ENCODE measurements around the gene LMOD2. TPM values are rescaled to one million over a fixed set of nuclear protein-coding genes. Genes with fewer than 3 reads are reported as not detected.

Gene LMOD2
- total and polyA plus RNA-seq, 3 experiments from 2014 or later, result not detected

- Histone ChIP-seq H3K9me3 (ENCODE audit: low read length) (no peaks in the 10 kb centered on the region), H3K36me3 (ENCODE audit: insufficient read depth, low read length) (peaks cover 24% of the 10 kb centered on the region), H3K4me1 (ENCODE audit: insufficient read depth, low read length) (no peaks in the 10 kb centered on the region), H3K27ac (ENCODE audit: low read depth, low read length) (no peak overlapping the region), H3K27me3 (ENCODE audit: insufficient read depth, low read length, poor library complexity, severe bottlenecking) (no peaks in the 10 kb centered on the region), H3K4me3 (ENCODE audit: low read length) (no peak overlapping the region)
- no peaks in the 10 kb centered on the region for H3K4me1 Mint-ChIP-seq
- ChIA-PET POLR2A (no interaction called here), CTCF (interaction anchor here (1.9 kb wide), 1 partner anchor 9 kb away, joined by 4 read pairs; no protein-coding TSS in a partner anchor)
- no peak for DNase-seq
- H3K27me3 Mint-ChIP-seq, result no peaks in the 10 kb centered on the region
- no peaks in the 10 kb centered on the region for H3K9me3 Mint-ChIP-seq
- no peak overlapping the region for H3K4me3 Mint-ChIP-seq
- H3K36me3 Mint-ChIP-seq, result peaks cover 0 to 73% (median 10%) of the 10 kb centered on the region in 3 donors
- peak overlapping the region in 2 of 8 donors; percentile 29 to 85 for H3K27ac Mint-ChIP-seq
Measured at GRCh38 chr7:123692471-123692877, 36.8 kb downstream of the LMOD2 start.

DNA sequence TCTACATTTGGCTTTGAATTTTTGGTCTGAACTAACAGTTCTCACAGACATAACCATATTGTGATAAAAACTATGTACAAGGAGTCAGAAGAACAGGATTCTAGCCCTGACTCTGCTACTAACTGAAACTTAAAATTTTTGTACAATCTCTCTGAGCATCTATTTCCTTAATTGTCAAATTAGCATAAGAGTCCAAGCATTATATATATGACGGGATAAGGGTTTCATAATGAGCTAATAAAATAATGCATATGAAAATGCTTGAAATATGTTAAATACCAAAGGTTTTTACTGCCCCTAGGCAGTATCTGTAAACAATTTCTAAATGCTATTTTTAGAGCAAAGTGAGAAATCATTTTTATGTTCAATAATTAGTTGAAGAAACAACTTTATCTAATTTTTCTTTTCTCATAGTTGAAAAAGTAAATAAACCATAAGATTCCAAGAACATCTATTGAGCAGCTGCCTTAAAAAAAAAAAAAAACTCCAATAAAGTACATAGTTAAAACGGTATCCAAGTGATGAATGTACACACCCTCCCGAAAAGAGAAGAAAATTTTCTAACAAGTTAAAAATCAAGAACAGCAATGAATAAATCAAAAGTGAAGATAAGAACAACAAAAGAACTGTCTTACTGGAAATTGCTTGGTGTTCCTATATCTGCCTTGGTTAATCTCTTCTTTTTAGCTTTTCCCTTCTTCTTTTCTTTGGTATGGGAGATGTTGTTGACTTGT lies 40.4 kb downstream of the LMOD2 start:
- Mint-ChIP-seq H3K4me3 (peak overlapping the region in 1 of 7 donors; percentile 6), H3K27ac (no peak overlapping the region), H3K36me3 (peaks cover 0 to 67% (median 7%) of the 10 kb centered on the region in 3 donors), H3K4me1 (peaks cover 0 to 2% (median 0%) of the 10 kb centered on the region in 3 donors), H3K27me3 (no peaks in the 10 kb centered on the region), H3K9me3 (no peaks in the 10 kb centered on the region)
- POLR2A ChIA-PET, result no interaction called here
- Histone ChIP-seq H3K27me3 (ENCODE audit: insufficient read depth, low read length, poor library complexity, severe bottlenecking) (no peaks in the 10 kb centered on the region), H3K27ac (ENCODE audit: low read depth, low read length) (no peak overlapping the region), H3K9me3 (ENCODE audit: low read length) (no peaks in the 10 kb centered on the region), H3K4me3 (ENCODE audit: low read length) (no peak overlapping the region), H3K36me3 (ENCODE audit: insufficient read depth, low read length) (peaks cover 9% of the 10 kb centered on the region), H3K4me1 (ENCODE audit: insufficient read depth, low read length) (no peaks in the 10 kb centered on the region)
- CTCF ChIA-PET, result interaction anchor here (0.7 kb wide), 1 partner anchor 150 kb away, joined by 3 read pairs; no protein-coding TSS in a partner anchor
- DNase-seq, result no peak

DNA sequence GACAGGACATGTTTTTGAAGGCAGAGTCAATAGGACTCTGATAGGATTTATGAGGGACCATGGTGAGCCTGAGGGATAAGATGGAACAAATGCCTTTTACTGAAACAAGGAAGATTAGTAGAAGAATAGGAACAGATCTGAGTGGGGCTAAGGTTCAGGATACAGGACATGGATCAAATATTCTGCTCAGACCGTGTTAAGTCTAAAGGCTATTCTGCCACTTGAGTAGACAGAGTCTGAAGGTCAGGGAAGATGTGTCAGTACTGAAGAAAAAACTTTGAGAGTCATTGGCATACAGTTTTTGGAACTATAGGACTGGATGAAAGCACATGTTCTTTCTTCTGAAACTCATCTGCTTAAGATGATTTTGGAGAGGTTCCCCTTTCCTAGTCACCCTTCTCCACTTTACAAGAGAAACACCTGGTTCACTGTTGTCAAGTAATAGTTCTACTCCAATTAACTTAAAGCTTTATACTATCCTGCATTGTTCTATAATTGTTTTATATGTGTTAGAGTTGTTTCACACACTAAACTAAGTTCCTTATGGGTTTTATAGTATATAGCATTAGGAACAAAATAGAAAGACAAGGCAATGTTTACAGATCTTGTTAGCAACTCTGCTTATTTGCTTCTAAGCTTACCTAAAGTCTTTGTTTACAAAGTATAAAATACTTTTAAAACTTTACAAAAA lies 49.7 kb downstream of the LMOD2 start:
- H3K9me3 ChIP-seq (ENCODE audit: low read length), result no peaks in the 10 kb centered on the region
- Mint-ChIP-seq H3K9me3 (no peaks in the 10 kb centered on the region), H3K4me1 (peaks cover 6 to 17% (median 11%) of the 10 kb centered on the region in 3 donors), H3K36me3 (peaks cover 0 to 53% (median 11%) of the 10 kb centered on the region in 3 donors), H3K27me3 (no peaks in the 10 kb centered on the region), H3K4me3 (no peak overlapping the region), H3K27ac (peak overlapping the region in 4 of 8 donors; percentile 18 to 67 (median 42))
- H3K27me3 ChIP-seq (ENCODE audit: insufficient read depth, low read length, poor library complexity, severe bottlenecking), result no peaks in the 10 kb centered on the region
- CTCF ChIA-PET, result interaction anchor here (1.5 kb wide), 1 partner anchor 12 kb away, joined by 5 read pairs; no protein-coding TSS in a partner anchor
- peaks cover 23% of the 10 kb centered on the region for H3K36me3 ChIP-seq (ENCODE audit: insufficient read depth, low read length)
- no peak for DNase-seq
- no peaks in the 10 kb centered on the region for H3K4me1 ChIP-seq (ENCODE audit: insufficient read depth, low read length)
- H3K27ac ChIP-seq (ENCODE audit: low read depth, low read length), result no peak overlapping the region
- POLR2A ChIA-PET, result no interaction called here
- H3K4me3 ChIP-seq (ENCODE audit: low read length), result no peak overlapping the region

- CTCF ChIA-PET, result interaction anchor here (1.3 kb wide), 1 partner anchor 8 kb away, joined by 4 read pairs; no protein-coding TSS in a partner anchor
Measured at GRCh38 chr7:123709525-123709924, 53.9 kb downstream of the LMOD2 start.

GRCh38 chr7:123710683-123711082 lies 55.0 kb downstream of the LMOD2 start:
- Histone ChIP-seq H3K4me1 (ENCODE audit: insufficient read depth, low read length) (peaks cover 21% of the 10 kb centered on the region), H3K36me3 (ENCODE audit: insufficient read depth, low read length) (peaks cover 16% of the 10 kb centered on the region), H3K4me3 (ENCODE audit: low read length) (no peak overlapping the region), H3K27ac (ENCODE audit: low read depth, low read length) (no peak overlapping the region), H3K9me3 (ENCODE audit: low read length) (no peaks in the 10 kb centered on the region), H3K27me3 (ENCODE audit: insufficient read depth, low read length, poor library complexity, severe bottlenecking) (no peaks in the 10 kb centered on the region)
- ChIA-PET CTCF (interaction anchor here (1.3 kb wide), 1 partner anchor 9 kb away, joined by 4 read pairs; no protein-coding TSS in a partner anchor), POLR2A (no interaction called here)
- Mint-ChIP-seq H3K4me3 (no peak overlapping the region), H3K27me3 (no peaks in the 10 kb centered on the region), H3K4me1 (peaks cover 44 to 68% (median 61%) of the 10 kb centered on the region in 3 donors), H3K27ac (peak overlapping the region in 4 of 8 donors; percentile 23 to 43 (median 30)), H3K36me3 (peaks cover 0 to 35% (median 7%) of the 10 kb centered on the region in 3 donors), H3K9me3 (no peaks in the 10 kb centered on the region)
- DNase-seq, result no peak

More at GRCh38 chr7:123709525-123709924, 53.9 kb downstream of the LMOD2 start:
- Mint-ChIP-seq H3K36me3 (peaks cover 0 to 41% (median 11%) of the 10 kb centered on the region in 3 donors), H3K9me3 (no peaks in the 10 kb centered on the region), H3K4me1 (peaks cover 37 to 56% (median 49%) of the 10 kb centered on the region in 3 donors), H3K27me3 (no peaks in the 10 kb centered on the region), H3K4me3 (no peak overlapping the region), H3K27ac (peak overlapping the region in 1 of 8 donors; percentile 39)
- Histone ChIP-seq H3K9me3 (ENCODE audit: low read length) (no peaks in the 10 kb centered on the region), H3K4me3 (ENCODE audit: low read length) (no peak overlapping the region), H3K27me3 (ENCODE audit: insufficient read depth, low read length, poor library complexity, severe bottlenecking) (no peaks in the 10 kb centered on the region), H3K27ac (ENCODE audit: low read depth, low read length) (no peak overlapping the region), H3K36me3 (ENCODE audit: insufficient read depth, low read length) (peaks cover 23% of the 10 kb centered on the region), H3K4me1 (ENCODE audit: insufficient read depth, low read length) (peaks cover 21% of the 10 kb centered on the region)
- DNase-seq, result no peak
- POLR2A ChIA-PET, result no interaction called here

- peak overlapping the region in 1 of 7 donors; percentile 15 for H3K4me3 Mint-ChIP-seq
- no peak overlapping the region for H3K4me3 ChIP-seq (ENCODE audit: low read length)
Measured at GRCh38 chr7:123711832-123712293, 56.2 kb downstream of the LMOD2 start.

GRCh38 chr7:123712619-123713018 lies 57.0 kb downstream of the LMOD2 start:
- no peak overlapping the region for H3K4me3 Mint-ChIP-seq
- ChIA-PET POLR2A (no interaction called here), CTCF (no interaction called here)
- DNase-seq, result no peak
- H3K9me3 Mint-ChIP-seq, result no peaks in the 10 kb centered on the region
- Histone ChIP-seq H3K4me3 (ENCODE audit: low read length) (no peak overlapping the region), H3K4me1 (ENCODE audit: insufficient read depth, low read length) (peaks cover 21% of the 10 kb centered on the region), H3K36me3 (ENCODE audit: insufficient read depth, low read length) (peaks cover 6% of the 10 kb centered on the region), H3K27me3 (ENCODE audit: insufficient read depth, low read length, poor library complexity, severe bottlenecking) (no peaks in the 10 kb centered on the region), H3K27ac (ENCODE audit: low read depth, low read length) (no peak overlapping the region), H3K9me3 (ENCODE audit: low read length) (no peaks in the 10 kb centered on the region)
- no peaks in the 10 kb centered on the region for H3K27me3 Mint-ChIP-seq
- peaks cover 0 to 20% (median 7%) of the 10 kb centered on the region in 3 donors for H3K36me3 Mint-ChIP-seq
- H3K4me1 Mint-ChIP-seq, result peaks cover 50 to 75% (median 75%) of the 10 kb centered on the region in 3 donors
- peak overlapping the region in 4 of 8 donors; percentile 0 to 43 (median 8) for H3K27ac Mint-ChIP-seq

More at GRCh38 chr7:123711832-123712293, 56.2 kb downstream of the LMOD2 start:
- Mint-ChIP-seq H3K36me3 (peaks cover 0 to 28% (median 7%) of the 10 kb centered on the region in 3 donors), H3K27ac (peak overlapping the region in 3 of 8 donors; percentile 1 to 77 (median 30)), H3K4me1 (peaks cover 47 to 74% (median 69%) of the 10 kb centered on the region in 3 donors), H3K9me3 (no peaks in the 10 kb centered on the region), H3K27me3 (no peaks in the 10 kb centered on the region)
- no peak for DNase-seq
- Histone ChIP-seq H3K36me3 (ENCODE audit: insufficient read depth, low read length) (peaks cover 10% of the 10 kb centered on the region), H3K9me3 (ENCODE audit: low read length) (no peaks in the 10 kb centered on the region), H3K27ac (ENCODE audit: low read depth, low read length) (no peak overlapping the region), H3K27me3 (ENCODE audit: insufficient read depth, low read length, poor library complexity, severe bottlenecking) (no peaks in the 10 kb centered on the region), H3K4me1 (ENCODE audit: insufficient read depth, low read length) (peaks cover 21% of the 10 kb centered on the region)
- CTCF ChIA-PET, result no interaction called here
- POLR2A ChIA-PET, result no interaction called here
